Measurements from ENCODE around the gene HYCC2. TPM values are rescaled to one million over a fixed set of nuclear protein-coding genes. Genes with fewer than 3 reads are reported as not detected.

HYCC2 gene
- total and polyA plus RNA-seq, 8 donors: 4.2 to 14.5 (median 8.7) TPM

- DNase-seq (no peak), ATAC-seq (no peak), FAIRE-seq (no peak)
- no peaks in the 10 kb centered on the region for H3K9me3 ChIP-seq
- H3K27ac ChIP-seq: no peak overlapping the region
- H3K27me3 ChIP-seq: no peaks in the 10 kb centered on the region
- no peak overlapping the region for H3K4me3 ChIP-seq
- no peak for TF ChIP-seq CTCF (IDR thresholded peaks at IDR 0.05)
- intact Hi-C loops (cut with DNase I): no loop called here
- H3K4me1 ChIP-seq: no peaks in the 10 kb centered on the region
- no peaks in the 10 kb centered on the region for H3K36me3 ChIP-seq
- 96 to 100% methylated on average over 1 of the region's 1 CpG for WGBS, 2 donors
Measured at GRCh38 chr2:201105759-201106158, 34.3 kb upstream of the HYCC2 start.

- Histone ChIP-seq H3K36me3 (no peaks in the 10 kb centered on the region), H3K4me3 (no peak overlapping the region), H3K9me3 (no peaks in the 10 kb centered on the region), H3K27ac (no peak overlapping the region), H3K4me1 (no peaks in the 10 kb centered on the region), H3K27me3 (no peaks in the 10 kb centered on the region)
- intact Hi-C loops (cut with DNase I): no loop called here
- WGBS, 2 donors: 98% methylated on average over 3 of the region's 3 CpGs
- ATAC-seq (no peak), DNase-seq (no peak), FAIRE-seq (no peak)
- TF ChIP-seq CTCF (IDR thresholded peaks at IDR 0.05): no peak
Measured at GRCh38 chr2:201100497-201100896, 29.0 kb upstream of the HYCC2 start.

- no peak for FAIRE-seq
- TF ChIP-seq CTCF (IDR thresholded peaks at IDR 0.05): no peak
- no peak overlapping the region for H3K4me3 ChIP-seq
- 96 to 98% methylated on average over 5 of the region's 5 CpGs for WGBS, 2 donors
- no peaks in the 10 kb centered on the region for H3K9me3 ChIP-seq
- ATAC-seq: no peak
- no peaks in the 10 kb centered on the region for H3K27me3 ChIP-seq
- H3K27ac ChIP-seq: no peak overlapping the region
- no peak for DNase-seq
- H3K4me1 ChIP-seq: no peaks in the 10 kb centered on the region
- H3K36me3 ChIP-seq: no peaks in the 10 kb centered on the region
- intact Hi-C loops (cut with DNase I): no loop called here
Measured at GRCh38 chr2:201093573-201093972, 22.1 kb upstream of the HYCC2 start.

GRCh38 chr2:201090574-201090973 is 19.1 kb upstream of the HYCC2 start:
- Histone ChIP-seq H3K27me3 (no peaks in the 10 kb centered on the region), H3K4me3 (no peak overlapping the region), H3K4me1 (no peaks in the 10 kb centered on the region), H3K36me3 (peaks cover 0 to 1% (median 0%) of the 10 kb centered on the region in 3 donors), H3K9me3 (no peaks in the 10 kb centered on the region), H3K27ac (no peak overlapping the region)
- DNase-seq (no peak), FAIRE-seq (no peak), ATAC-seq (no peak)
- 85 to 90% methylated on average over 4 of the region's 4 CpGs for WGBS, 2 donors
- intact Hi-C loops (cut with DNase I): no loop called here
- TF ChIP-seq CTCF (IDR thresholded peaks at IDR 0.05): no peak

GRCh38 chr2:201084863-201085262 is 13.4 kb upstream of the HYCC2 start:
- intact Hi-C loops (cut with DNase I): no loop called here
- 82 to 85% methylated on average over 2 of the region's 2 CpGs for WGBS, 2 donors
- ATAC-seq (no peak), FAIRE-seq (no peak), DNase-seq (no peak)
- H3K4me3 ChIP-seq: no peak overlapping the region
- H3K36me3 ChIP-seq: peaks cover 0 to 14% (median 2%) of the 10 kb centered on the region in 3 donors
- TF ChIP-seq CTCF (IDR thresholded peaks at IDR 0.05): no peak
- H3K27ac ChIP-seq: no peak overlapping the region
- no peaks in the 10 kb centered on the region for H3K27me3 ChIP-seq
- no peaks in the 10 kb centered on the region for H3K4me1 ChIP-seq
- H3K9me3 ChIP-seq: no peaks in the 10 kb centered on the region
